ENCODE data around the gene PIAS4. TPM values are rescaled to one million over a fixed set of nuclear protein-coding genes. Genes with fewer than 3 reads are reported as not detected.

The PIAS4 gene
- total RNA-seq, 1 donor from 2014 or later: 95.8 TPM

- peaks cover 5% of the 10 kb centered on the region for H3K27me3 Mint-ChIP-seq (ENCODE audit: unreplicated experiment)
- H3K27ac Mint-ChIP-seq (ENCODE audit: unreplicated experiment): peak overlapping the region; percentile 33
- H3K4me3 Mint-ChIP-seq (ENCODE audit: unreplicated experiment): no peak overlapping the region
- peaks cover 18% of the 10 kb centered on the region for H3K4me1 Mint-ChIP-seq (ENCODE audit: low read depth, unreplicated experiment)
- H3K9me3 Mint-ChIP-seq (ENCODE audit: unreplicated experiment): peaks cover 19% of the 10 kb centered on the region
- TF ChIP-seq CTCF (IDR thresholded peaks at IDR 0.05; ENCODE audit: partially characterized antibody, unreplicated experiment): no peak
- DNase-seq: no peak
- H3K36me3 Mint-ChIP-seq (ENCODE audit: unreplicated experiment): no peaks in the 10 kb centered on the region
These were observed 25.5 kb upstream of the PIAS4 start for GRCh38 chr19:3981736-3982681.

- H3K36me3 Mint-ChIP-seq (ENCODE audit: unreplicated experiment): no peaks in the 10 kb centered on the region
- DNase-seq: no peak
- H3K27ac Mint-ChIP-seq (ENCODE audit: unreplicated experiment): peak overlapping the region; percentile 77
- peaks cover 5% of the 10 kb centered on the region for H3K27me3 Mint-ChIP-seq (ENCODE audit: unreplicated experiment)
- peaks cover 18% of the 10 kb centered on the region for H3K4me1 Mint-ChIP-seq (ENCODE audit: low read depth, unreplicated experiment)
- peak overlapping the region; percentile 98 for H3K4me3 Mint-ChIP-seq (ENCODE audit: unreplicated experiment)
- TF ChIP-seq CTCF (IDR thresholded peaks at IDR 0.05; ENCODE audit: partially characterized antibody, unreplicated experiment): no peak
- peaks cover 19% of the 10 kb centered on the region for H3K9me3 Mint-ChIP-seq (ENCODE audit: unreplicated experiment)
These were observed 24.6 kb upstream of the PIAS4 start for GRCh38 chr19:3982701-3983541.

- H3K27me3 Mint-ChIP-seq (ENCODE audit: unreplicated experiment): peaks cover 5% of the 10 kb centered on the region
- H3K9me3 Mint-ChIP-seq (ENCODE audit: unreplicated experiment): peaks cover 16% of the 10 kb centered on the region
- no peak for DNase-seq
- H3K4me3 Mint-ChIP-seq (ENCODE audit: unreplicated experiment): peak overlapping the region; percentile 98
- peaks cover 18% of the 10 kb centered on the region for H3K4me1 Mint-ChIP-seq (ENCODE audit: low read depth, unreplicated experiment)
- H3K27ac Mint-ChIP-seq (ENCODE audit: unreplicated experiment): peak overlapping the region; percentile 77
- no peak for TF ChIP-seq CTCF (IDR thresholded peaks at IDR 0.05; ENCODE audit: partially characterized antibody, unreplicated experiment)
- no peaks in the 10 kb centered on the region for H3K36me3 Mint-ChIP-seq (ENCODE audit: unreplicated experiment)
These were observed 24.0 kb upstream of the PIAS4 start for GRCh38 chr19:3983542-3983914.

GRCh38 chr19:3983936-3984583 lies 23.5 kb upstream of the PIAS4 start:
- Mint-ChIP-seq H3K27me3 (ENCODE audit: unreplicated experiment) (peaks cover 5% of the 10 kb centered on the region), H3K36me3 (ENCODE audit: unreplicated experiment) (no peaks in the 10 kb centered on the region), H3K27ac (ENCODE audit: unreplicated experiment) (peak overlapping the region; percentile 93), H3K9me3 (ENCODE audit: unreplicated experiment) (peaks cover 16% of the 10 kb centered on the region), H3K4me3 (ENCODE audit: unreplicated experiment) (peak overlapping the region; percentile 98), H3K4me1 (ENCODE audit: low read depth, unreplicated experiment) (peaks cover 18% of the 10 kb centered on the region)
- DNase-seq: no peak
- TF ChIP-seq CTCF (IDR thresholded peaks at IDR 0.05; ENCODE audit: partially characterized antibody, unreplicated experiment): no peak
